ENCODE results near the gene GAPDHS. TPM values are rescaled to one million over a fixed set of nuclear protein-coding genes. Genes with fewer than 3 reads are reported as not detected.

The GAPDHS gene
- polyA plus RNA-seq, 1 donor, result not detected

DNA sequence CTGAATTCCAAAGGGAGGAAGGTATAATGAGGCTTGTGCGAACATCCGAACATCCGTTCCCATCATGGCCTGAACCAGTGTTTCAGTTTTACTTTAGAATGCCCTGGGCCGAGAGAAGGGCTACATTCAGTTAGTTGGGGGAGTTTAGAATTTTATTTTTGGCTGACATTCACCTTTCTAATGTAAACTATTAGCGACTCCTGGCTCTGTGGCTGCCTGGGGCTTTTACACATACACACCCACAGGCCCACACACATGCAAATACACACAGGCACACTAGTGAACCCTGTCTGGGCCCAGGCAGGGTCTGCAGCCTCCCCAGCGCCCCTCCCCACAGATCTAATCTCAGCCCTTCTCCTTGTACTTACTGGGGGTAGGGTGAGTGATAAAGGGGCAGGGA, 6.1 kb downstream of the GAPDHS start:
- DNase-seq (ENCODE audit: low read depth), result no peak

DNA sequence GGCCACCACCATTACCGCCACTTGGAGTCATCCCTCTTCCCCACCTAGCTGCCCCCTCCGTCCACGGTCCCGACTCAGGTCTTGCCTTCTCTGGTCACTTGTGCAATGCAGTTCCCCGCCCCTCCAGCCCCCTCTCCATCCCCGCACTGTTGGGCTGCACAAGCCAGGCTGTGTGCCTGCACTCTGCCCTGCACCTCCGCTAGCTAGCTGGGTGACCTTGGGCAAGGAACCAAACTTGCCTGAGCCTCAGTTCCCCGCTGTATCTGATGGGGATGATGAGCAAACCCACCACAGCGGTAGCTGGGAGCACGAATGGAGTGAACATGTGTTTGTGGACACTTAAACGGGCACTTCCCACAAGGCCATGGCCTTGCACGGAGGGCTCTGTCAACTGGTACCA, 6.6 kb downstream of the GAPDHS start:
- DNase-seq (ENCODE audit: low read depth), result no peak

DNA sequence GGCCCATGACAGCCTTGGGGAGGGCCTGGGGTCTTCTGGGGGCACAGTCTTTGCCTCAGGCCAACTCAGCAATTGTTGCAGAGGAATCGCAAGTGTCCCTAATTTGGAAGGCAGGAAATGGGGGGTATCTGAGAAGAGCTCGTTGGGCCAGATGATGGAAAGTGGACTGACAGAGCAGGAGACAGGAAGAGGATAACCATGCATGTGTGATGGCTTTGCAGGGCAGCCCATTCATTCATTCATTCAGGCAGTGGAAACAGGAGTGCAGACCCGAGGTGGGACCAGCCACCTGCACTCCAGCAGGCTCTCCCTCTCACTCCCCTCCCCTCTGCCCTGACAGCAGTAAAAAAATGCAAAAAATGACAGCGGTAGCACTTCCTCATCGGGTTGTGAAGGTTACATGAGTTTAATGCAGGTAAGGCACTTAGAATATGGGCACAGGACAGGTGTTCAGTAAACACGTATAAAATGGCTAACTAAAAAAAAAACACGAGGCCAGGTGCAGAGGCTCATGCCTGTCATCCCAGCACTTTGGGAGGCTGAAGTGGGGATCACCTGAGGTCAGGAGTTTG, 7.2 kb downstream of the GAPDHS start:
- no peak for DNase-seq (ENCODE audit: low read depth)

DNA sequence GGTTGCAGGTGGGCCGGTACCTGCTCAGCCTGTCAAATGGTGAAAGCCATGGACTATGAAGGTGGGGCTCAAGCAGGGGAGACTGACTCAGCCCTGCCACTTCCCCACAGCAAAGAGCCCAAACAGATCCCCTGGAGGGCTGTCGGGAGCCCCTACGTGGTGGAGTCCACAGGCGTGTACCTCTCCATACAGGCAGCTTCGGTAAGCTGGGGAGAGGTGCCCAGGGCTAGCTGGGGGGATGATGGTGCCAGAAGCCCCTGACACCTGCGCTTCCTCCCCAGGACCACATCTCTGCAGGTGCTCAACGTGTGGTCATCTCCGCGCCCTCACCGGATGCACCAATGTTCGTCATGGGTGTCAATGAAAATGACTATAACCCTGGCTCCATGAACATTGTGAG, 9.0 kb downstream of the GAPDHS start:
- no peak for DNase-seq (ENCODE audit: low read depth)

DNA sequence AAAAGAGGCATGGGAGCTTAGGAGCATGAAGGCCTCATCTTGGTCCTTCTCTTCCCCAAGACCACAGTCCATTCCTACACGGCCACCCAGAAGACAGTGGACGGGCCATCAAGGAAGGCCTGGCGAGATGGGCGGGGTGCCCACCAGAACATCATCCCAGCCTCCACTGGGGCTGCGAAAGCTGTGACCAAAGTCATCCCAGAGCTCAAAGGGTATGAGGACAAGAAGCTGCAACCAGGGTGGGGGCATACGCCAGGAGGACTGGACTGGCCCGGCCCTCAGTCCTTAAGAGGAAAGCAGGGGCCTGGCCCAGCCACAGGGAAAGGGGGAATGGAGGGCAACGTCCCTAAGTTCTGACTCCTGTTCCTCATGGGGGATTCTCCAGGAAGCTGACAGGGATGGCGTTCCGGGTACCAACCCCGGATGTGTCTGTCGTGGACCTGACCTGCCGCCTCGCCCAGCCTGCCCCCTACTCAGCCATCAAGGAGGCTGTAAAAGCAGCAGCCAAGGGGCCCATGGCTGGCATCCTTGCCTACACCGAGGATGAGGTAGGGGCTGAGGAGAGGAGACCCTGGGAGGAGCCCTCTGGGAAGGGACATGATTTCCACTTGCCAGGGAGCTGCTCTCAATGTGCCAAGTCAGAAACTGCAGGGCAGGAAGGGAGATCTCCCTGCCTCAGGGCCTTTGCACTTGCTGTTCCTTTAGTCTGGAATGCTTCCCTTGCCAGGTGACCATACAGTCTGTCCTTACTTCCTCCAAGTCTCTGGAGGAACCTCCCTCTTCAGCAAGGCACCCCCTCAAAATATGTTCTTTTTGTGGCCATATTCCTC, 10.2 kb downstream of the GAPDHS start:
- DNase-seq (ENCODE audit: low read depth), result no peak

DNA sequence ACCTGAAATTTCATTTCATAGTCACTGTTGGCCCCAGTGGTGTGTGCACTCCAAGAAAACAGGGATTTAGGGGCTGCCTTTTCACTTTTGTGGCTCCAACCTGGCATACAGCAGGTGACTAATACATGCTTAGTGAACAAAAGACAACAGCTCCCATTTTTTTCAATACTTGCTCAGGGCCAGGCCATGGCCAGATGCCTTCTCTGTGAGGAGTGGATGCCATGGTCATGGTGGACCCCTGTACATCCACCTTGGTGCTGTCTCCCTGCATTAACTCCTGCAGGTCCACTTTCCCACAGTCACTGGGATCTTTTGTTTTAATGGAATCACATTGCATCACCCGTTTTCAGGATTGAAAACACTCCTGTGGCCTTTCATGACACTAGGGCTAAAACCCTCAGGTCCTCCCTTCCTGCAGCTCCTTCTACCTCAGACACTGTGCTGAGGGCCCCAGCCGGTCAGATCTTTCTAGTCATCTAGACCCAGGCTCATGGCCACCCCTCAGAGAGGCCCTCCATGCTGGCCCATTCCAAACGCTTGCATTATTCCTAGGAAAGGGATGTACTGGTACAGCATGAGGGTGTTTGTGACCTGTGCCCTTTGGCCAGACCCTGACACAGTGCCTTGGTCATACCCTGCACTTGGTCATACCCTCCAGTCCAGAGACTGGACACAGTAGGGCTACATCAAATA, 11.0 kb downstream of the GAPDHS start:
- no peak for DNase-seq (ENCODE audit: low read depth)

DNA sequence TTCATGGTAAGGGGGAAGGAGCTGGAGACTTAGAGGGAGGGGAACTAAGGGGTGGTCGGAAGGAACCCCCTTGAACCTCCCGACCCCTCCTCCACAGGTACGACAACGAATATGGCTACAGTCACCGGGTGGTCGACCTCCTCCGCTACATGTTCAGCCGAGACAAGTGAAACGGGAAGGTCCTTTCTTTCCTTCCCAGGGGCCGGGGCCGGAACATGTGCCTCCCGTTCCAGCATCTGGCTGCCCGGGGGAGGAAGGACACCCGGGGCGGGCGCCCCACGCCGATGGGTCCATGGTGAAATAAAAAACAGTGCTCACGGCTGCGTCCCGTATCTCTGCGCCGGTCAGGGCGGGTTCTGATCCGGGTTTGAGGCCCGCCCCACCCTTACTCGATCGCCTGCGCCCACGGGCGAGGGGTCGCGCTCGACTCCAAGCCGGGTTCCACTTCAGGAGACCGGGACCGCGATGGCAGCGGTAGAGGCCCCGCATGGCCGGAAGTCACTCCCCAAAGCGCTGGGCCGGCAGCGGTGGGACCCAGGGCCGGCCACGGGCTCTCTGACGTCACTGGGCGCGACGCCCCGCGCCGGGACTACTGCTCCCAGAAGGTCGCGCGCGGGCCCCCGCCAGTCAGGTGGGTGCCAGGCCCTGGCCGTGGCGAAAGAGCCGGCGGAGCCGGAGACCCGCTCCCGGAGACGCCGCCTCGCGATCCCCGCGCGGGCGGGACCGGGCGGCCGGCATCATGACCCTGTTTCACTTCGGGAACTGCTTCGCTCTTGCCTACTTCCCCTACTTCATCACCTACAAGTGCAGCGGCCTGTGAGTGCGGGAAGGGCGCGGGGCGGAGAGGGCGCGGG, 12.0 kb downstream of the GAPDHS start, which contains the start of gene TMEM147:
Gene TMEM147, plus strand, starts transcription at position 626 of the 854 bp plus-strand sequence. Its CDS starts 114 bp downstream, at position 740.
- peak; percentile 58 for DNase-seq (ENCODE audit: low read depth)

DNA sequence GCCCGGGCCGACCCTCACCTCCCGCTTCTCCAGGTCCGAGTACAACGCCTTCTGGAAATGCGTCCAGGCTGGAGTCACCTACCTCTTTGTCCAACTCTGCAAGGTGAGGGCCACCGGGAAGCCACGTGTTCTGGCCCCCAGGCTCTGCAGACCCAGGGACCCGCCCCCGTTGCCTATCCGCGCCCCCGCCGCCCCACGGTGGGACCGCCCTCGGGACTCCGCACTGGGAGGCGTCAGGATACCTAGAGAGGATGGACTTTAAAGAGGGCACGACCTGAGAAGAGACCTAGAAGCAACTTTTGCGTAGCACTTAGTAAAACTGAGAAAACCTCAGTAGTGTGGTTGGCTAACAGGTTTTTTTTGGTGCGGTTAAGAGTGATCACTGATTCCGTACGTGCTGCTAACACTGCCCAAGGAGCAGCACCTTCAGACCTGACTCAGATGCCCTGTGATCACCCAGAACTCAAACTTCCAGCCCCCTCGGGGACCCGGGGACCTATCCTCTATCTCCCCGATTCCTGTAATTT, 12.7 kb downstream of the GAPDHS start:
- DNase-seq (ENCODE audit: low read depth), result no peak

DNA sequence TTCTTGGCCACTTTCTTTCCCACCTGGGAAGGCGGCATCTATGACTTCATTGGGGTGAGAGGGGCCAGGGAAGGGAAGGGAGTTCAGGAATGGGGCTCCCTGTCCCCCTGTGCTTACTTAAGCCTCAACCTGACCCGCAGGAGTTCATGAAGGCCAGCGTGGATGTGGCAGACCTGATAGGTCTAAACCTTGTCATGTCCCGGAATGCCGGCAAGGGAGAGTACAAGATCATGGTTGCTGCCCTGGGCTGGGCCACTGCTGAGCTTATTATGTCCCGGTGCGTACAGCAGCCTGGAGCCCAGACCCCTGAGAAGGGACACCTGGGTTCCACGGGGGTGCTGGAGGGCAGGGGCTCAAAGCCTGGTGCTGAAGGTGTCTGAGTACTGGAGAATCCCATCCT, 13.3 kb downstream of the GAPDHS start:
- DNase-seq (ENCODE audit: low read depth), result no peak

DNA sequence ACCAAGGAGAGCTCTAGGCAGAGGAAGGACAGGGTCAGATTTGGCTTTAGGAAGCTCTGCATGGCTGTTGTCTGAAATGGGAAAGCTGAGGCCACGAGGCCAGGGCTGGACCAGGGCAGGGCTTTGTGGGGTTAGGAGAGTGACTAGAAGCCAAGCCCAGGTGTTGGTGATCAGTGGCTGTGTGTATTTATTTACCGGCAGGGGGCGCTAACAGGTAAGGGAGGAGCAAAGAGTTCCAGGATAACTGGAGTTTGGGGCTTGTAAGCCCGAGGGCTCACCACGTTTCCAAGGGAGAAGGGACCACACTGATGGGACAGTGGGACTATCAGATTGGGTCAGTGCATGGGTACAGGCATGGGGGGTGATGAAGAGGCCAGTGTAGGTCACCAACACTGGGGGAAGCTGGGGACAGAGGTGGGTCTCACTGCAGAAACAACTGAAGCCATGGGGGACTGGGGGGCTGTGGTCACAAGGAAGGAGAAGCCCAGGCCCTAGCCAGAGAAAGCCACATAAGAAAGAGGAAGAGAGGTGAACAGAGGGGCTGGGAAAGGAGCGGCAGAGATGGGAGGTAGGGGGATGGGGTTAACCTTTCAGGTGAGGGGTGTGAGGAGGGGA, 16.0 kb downstream of the GAPDHS start:
- no peak for DNase-seq (ENCODE audit: low read depth)

DNA sequence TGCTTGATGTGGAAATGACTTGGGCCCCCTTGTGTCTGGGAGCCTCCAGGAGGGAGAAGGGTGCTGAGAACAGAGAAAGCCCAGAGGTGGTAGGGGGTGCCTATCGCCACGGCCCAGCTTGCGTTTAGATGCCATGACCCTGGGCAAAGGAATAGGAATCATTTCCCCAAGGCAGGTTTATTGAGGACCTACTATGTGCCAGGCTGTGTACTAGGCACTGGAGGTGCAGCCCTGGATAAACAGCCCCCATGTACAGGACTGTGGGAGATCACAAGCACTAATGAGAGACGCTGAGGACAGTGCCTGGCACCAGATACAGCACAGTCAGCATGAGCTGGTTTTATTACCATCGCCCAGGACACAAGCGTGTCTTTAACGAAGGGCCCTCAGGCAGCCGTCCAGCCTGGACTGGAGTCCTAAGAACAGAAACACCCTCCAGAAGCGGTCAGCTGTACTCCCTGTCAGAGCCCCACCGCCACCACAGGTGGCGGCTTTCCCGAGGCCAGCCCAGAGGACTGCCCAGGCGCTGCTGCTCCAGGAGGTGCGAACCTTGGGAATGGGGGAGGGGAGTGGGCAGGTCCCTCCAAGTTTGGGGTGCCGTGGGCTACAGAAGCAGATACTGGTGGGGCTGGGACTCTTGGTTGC, 16.7 kb downstream of the GAPDHS start:
- DNase-seq (ENCODE audit: low read depth), result no peak

DNA sequence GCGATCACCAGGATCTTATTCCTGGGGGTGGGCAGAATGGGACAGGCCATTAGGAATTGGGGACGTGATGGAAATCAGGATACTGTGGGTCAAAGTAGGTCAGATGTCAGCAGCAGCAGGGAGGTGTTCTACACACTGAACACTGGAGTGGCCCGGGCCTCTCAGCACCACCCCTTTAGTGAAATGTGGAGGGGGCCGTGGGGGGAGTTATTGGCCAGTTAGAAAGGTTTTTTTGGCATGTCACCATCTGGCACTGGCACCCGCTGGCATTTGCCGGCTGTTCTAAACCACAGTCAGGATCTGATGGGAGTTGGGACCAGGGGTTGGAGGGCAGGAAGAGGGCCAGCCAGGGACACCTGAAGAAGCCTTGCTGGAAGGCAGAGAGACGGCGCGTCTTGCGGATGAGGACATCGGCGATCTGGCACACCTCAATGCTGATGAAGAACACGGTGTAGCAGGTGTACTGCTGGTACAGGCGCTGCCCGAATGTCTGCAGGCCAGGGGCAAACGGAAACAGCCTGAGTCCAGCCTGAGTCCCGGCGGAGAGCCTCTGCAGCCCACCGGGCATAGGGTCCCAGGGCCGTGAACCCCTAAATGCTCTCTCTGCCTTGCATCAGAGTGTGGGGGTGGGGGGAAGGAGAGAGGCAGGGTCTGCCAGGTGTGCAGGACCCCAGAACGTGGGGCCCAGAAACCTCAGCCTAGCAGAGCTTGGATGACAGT, 18.0 kb downstream of the GAPDHS start:
- DNase-seq (ENCODE audit: low read depth), result no peak

DNA sequence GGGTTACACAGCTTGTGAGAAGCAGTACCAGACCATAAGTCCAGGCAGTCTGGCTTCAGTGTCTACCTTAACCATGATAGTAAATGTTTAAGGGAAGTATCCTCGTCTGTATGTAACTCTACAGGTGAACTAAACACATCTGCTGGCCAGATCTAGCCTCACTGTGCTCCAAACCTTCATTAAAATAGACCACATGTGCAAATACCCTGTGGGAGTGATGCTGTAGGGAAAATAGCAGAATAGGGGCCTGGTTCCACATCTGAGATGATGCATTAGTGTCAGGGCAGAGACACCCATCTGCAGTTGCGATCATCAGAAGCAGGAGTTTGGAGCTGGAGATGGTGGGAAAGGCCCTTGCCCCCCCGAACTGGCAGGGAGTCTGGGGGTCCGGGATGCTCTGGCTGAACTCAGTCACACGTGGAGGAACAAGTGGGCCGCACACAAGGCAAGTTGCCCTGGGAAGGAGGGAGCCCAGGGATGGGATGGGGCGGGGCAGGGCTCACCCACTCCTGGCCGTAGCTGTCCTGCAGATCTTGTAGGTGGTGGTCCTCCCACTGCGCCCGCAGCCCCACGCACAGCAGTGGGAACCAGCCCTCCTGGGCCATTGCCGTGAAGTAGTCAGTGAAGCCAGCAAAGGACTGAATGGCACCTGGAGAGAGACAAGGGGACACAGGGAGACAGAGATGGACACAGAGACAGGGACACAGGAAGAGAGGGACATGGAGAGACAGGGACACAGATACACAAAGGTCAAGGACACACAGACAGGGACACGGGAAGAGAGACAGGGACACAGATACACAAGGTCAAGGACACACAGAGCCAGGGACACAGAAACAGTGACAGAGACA, 19.5 kb downstream of the GAPDHS start:
- no peak for DNase-seq (ENCODE audit: low read depth)

DNA sequence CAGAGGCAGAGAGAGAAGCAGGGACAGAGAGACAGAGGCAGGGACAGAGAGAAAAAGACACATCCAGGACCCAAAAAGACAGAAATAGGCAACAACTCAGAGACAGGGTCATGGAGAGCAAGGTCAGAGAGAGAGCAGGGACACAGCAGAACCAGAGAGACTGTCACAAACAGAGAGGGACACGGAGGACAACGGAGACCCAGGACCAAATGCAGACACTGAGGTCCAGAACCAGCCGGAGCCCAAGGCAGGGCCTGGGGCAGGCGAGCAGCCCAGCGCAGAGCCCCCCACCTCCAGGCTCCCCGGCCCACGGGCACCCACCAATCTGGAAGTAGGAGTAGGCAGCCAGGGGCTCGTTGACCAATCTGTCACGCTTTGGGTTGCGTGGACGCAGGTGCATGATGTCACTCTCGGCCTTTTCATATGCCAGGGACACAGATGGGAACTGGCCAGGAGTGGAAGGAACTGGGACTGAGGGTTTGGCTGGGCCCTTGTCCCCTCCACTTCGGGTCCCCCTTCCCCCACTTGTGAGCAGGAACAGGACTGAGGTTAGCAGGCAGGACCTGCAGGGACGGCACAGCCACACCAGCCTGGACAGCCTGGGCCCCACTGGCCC, 20.2 kb downstream of the GAPDHS start:
- no peak for DNase-seq (ENCODE audit: low read depth)

DNA sequence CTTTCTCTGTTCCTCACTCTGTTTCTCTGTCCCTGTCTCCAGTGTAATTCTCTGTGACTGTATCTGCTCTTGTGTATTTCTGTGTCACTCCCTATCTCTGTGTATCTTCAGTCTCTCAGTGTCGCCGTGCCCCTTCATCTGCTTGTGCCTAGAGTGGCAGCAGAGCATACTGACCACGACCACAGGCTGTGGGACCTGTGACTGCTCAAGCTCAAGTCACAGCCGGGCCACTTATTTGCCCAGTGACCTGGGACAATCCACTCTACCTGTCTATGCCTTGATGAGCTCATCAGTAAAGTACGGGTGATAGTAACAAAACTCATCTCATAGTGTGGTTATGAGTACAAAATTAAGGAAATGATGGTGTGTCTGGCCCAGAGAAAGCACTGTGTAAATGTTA, 20.8 kb downstream of the GAPDHS start:
- DNase-seq (ENCODE audit: low read depth), result no peak

DNA sequence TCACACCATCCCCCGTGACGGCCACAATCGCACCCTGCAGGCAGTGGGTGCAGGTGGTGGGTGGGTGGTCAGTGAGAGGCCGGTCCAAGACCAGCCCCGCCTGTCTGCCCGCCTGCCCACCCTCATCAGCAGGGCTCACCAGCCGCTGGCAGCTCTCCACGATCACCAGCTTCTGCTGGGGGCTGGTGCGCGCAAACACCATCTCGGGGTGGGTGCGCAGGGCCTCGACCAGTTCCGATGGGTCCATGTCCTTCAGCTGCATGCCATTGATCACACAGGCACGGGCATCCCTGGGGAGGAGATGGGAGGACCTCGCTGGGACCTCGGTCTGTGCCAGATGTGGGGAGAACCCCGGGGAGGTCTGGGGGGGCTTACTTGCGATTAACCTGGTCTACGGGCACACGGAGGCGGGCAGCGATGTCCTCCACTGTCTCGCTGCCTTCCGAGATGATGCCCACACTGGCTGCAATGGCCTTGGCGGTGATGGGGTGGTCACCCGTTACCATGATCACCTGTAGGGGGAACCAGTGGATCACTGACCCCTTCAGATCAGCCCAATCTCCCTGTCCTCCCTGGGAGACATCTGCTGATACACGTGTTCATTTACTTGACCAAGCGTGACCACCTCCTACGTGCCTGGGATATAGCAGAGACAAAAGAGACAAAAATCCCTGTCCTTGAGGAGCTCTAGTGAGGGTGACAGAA, 22.2 kb downstream of the GAPDHS start:
- no peak for DNase-seq (ENCODE audit: low read depth)

DNA sequence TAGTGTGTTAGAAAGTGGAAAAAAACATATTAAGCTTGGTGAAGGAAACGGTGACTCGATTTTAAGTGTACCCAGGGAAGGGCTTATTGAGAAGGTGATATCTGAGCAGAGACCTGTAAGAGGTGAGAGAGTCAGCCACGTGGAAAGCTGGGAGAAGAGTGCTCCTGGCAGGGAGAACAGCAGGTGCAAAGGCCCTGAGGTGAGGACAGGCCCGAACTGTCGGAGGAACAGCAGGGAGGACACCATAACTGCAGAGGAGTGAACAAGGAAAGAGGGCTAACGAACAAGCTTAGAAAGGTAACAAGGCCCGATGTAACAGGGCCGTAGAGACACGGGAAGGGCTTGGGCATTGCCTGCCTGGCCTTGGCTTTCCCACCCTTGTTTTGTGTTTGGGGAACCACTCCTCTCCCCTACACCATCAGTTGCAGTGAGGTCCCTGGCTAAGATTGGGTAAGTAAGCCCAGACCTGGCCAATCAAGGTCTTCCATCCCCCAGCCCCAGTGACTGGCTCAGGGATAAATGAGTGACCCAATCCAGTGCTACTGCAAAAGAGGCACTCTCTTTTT, 22.9 kb downstream of the GAPDHS start:
- DNase-seq (ENCODE audit: low read depth), result no peak

Measured in forelimb muscle (tissue), 1 donor.